ENCODE measurements around the gene APLF.

DNA sequence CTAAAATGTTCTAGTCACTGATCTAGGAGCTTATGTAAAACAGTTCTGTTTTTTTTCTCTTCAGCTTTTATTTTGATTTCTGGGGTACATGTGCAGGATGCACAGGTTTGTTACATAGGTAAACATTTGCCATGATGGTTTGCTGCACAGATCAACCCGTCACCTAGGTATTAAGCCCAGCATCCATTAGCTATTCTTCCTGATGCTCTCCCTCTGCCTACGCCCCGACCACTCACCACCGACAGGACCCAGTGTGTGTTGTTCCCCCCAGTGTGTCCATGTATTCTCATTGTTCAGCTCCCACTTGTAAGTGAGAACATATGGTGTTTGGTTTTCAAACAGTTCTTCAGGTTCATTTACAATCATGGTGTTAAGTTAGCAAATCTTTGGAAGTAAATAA is 91.2 kb downstream of the APLF start:
- TF ChIP-seq POLR2AphosphoS5 (IDR thresholded peaks at IDR 0.05; ENCODE audit: low read depth, low read length) (no peak), CTCF (IDR thresholded peaks at IDR 0.05) (no peak), USF1 (IDR thresholded peaks at IDR 0.05; ENCODE audit: borderline replicate concordance, low read depth) (no peak), TCF12 (IDR thresholded peaks at IDR 0.05) (no peak), GATA2 (CRISPR knock-in tag; IDR thresholded peaks at IDR 0.05) (no peak), MEF2A (IDR thresholded peaks at IDR 0.05; ENCODE audit: borderline replicate concordance, low read depth) (no peak), GABPA (IDR thresholded peaks at IDR 0.05; ENCODE audit: low read depth) (no peak)
- TF ChIP-seq, protein P1, sequence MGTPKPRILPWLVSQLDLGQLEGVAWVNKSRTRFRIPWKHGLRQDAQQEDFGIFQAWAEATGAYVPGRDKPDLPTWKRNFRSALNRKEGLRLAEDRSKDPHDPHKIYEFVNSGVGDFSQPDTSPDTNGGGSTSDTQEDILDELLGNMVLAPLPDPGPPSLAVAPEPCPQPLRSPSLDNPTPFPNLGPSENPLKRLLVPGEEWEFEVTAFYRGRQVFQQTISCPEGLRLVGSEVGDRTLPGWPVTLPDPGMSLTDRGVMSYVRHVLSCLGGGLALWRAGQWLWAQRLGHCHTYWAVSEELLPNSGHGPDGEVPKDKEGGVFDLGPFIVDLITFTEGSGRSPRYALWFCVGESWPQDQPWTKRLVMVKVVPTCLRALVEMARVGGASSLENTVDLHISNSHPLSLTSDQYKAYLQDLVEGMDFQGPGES (IDR thresholded peaks at IDR 0.05; ENCODE audit: low read depth, low read length) = no peak
- TF ChIP-seq, protein P2, sequence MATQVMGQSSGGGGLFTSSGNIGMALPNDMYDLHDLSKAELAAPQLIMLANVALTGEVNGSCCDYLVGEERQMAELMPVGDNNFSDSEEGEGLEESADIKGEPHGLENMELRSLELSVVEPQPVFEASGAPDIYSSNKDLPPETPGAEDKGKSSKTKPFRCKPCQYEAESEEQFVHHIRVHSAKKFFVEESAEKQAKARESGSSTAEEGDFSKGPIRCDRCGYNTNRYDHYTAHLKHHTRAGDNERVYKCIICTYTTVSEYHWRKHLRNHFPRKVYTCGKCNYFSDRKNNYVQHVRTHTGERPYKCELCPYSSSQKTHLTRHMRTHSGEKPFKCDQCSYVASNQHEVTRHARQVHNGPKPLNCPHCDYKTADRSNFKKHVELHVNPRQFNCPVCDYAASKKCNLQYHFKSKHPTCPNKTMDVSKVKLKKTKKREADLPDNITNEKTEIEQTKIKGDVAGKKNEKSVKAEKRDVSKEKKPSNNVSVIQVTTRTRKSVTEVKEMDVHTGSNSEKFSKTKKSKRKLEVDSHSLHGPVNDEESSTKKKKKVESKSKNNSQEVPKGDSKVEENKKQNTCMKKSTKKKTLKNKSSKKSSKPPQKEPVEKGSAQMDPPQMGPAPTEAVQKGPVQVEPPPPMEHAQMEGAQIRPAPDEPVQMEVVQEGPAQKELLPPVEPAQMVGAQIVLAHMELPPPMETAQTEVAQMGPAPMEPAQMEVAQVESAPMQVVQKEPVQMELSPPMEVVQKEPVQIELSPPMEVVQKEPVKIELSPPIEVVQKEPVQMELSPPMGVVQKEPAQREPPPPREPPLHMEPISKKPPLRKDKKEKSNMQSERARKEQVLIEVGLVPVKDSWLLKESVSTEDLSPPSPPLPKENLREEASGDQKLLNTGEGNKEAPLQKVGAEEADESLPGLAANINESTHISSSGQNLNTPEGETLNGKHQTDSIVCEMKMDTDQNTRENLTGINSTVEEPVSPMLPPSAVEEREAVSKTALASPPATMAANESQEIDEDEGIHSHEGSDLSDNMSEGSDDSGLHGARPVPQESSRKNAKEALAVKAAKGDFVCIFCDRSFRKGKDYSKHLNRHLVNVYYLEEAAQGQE (IDR thresholded peaks at IDR 0.05; ENCODE audit: low read depth, low read length) = no peak

Data from SK-N-SH (cell line).